Activated CD4-positive, alpha-beta T cell treated with anti-CD3 and anti-CD28 coated beads, Interleukin-2, amount 10 ng/mL, durations not matched to agents 24 days and 14 days (primary cell): ENCODE results near the gene GPAT3. TPM values are rescaled to one million over a fixed set of nuclear protein-coding genes. Genes with fewer than 3 reads are reported as not detected.

Source experiments
- DNase-seq: peaks from one replicate; pipeline ENCODE4 v3.0.0; 2022
- H3K27ac Mint-ChIP-seq: one replicate; pipeline ENCODE4 v1.8.0; 2022; ENCODE audit warnings: mild to moderate bottlenecking, mixed read lengths
- H3K27me3 Mint-ChIP-seq: one replicate; pipeline ENCODE4 v1.8.0; 2022; ENCODE audit warnings: mixed read lengths
- H3K36me3 Mint-ChIP-seq: one replicate; pipeline ENCODE4 v1.8.0; 2022; ENCODE audit warnings: low read depth, mild to moderate bottlenecking, mixed read lengths
- H3K4me1 Mint-ChIP-seq: one replicate; pipeline ENCODE4 v1.8.0; 2021; ENCODE audit warnings: mixed read lengths
- H3K4me3 Mint-ChIP-seq: one replicate; pipeline ENCODE4 v1.8.0; 2022; ENCODE audit warnings: mild to moderate bottlenecking, moderate library complexity, mixed read lengths
- H3K9me3 Mint-ChIP-seq: one replicate; pipeline ENCODE4 v1.8.0; 2021; ENCODE audit warnings: mixed read lengths
- intact Hi-C: fragments of 100-400 bp; cut with micrococcal nuclease; formaldehyde crosslinking; loops from one replicate; pipeline ENCODE4 v1.15.1; 2023
- total RNA-seq: library from RNA; stranded (reverse); gene quantifications from 2 replicates; pipeline ENCODE4 v1.2.3, GENCODE V29; 2022

GPAT3 gene
- total RNA-seq, 1 donor from 2014 or later, result 3.6 TPM

- H3K9me3 Mint-ChIP-seq, result peaks cover 6% of the 10 kb centered on the region
- no peak overlapping the region for H3K4me3 Mint-ChIP-seq
- no peaks in the 10 kb centered on the region for H3K36me3 Mint-ChIP-seq
- H3K27me3 Mint-ChIP-seq, result no peaks in the 10 kb centered on the region
- intact Hi-C loops, result no loop called here
- H3K27ac Mint-ChIP-seq, result no peak overlapping the region
- no peaks in the 10 kb centered on the region for H3K4me1 Mint-ChIP-seq
- DNase-seq, result no peak
These were observed 55.8 kb downstream of the GPAT3 start for GRCh38 chr4:83591730-83592129.

GRCh38 chr4:83599183-83599582 is 63.3 kb downstream of the GPAT3 start:
- peaks cover 3% of the 10 kb centered on the region for H3K9me3 Mint-ChIP-seq
- DNase-seq, result no peak
- no peak overlapping the region for H3K27ac Mint-ChIP-seq
- H3K27me3 Mint-ChIP-seq, result no peaks in the 10 kb centered on the region
- H3K4me3 Mint-ChIP-seq, result no peak overlapping the region
- H3K36me3 Mint-ChIP-seq, result no peaks in the 10 kb centered on the region
- no peaks in the 10 kb centered on the region for H3K4me1 Mint-ChIP-seq
- intact Hi-C loops, result no loop called here

GRCh38 chr4:83603129-83603528 is 67.2 kb downstream of the GPAT3 start:
- no peak for DNase-seq
- no peak overlapping the region for H3K4me3 Mint-ChIP-seq
- no peaks in the 10 kb centered on the region for H3K4me1 Mint-ChIP-seq
- H3K36me3 Mint-ChIP-seq, result no peaks in the 10 kb centered on the region
- H3K27ac Mint-ChIP-seq, result no peak overlapping the region
- peaks cover 2% of the 10 kb centered on the region for H3K27me3 Mint-ChIP-seq
- intact Hi-C loops, result no loop called here
- H3K9me3 Mint-ChIP-seq, result no peaks in the 10 kb centered on the region

GRCh38 chr4:83604321-83604720 is 68.4 kb downstream of the GPAT3 start:
- intact Hi-C loops, result no loop called here
- Mint-ChIP-seq H3K4me1 (no peaks in the 10 kb centered on the region), H3K27me3 (peaks cover 4% of the 10 kb centered on the region), H3K9me3 (no peaks in the 10 kb centered on the region), H3K27ac (no peak overlapping the region), H3K36me3 (no peaks in the 10 kb centered on the region), H3K4me3 (no peak overlapping the region)
- DNase-seq, result no peak

- Mint-ChIP-seq H3K4me3 (no peak overlapping the region), H3K4me1 (no peaks in the 10 kb centered on the region), H3K9me3 (no peaks in the 10 kb centered on the region), H3K36me3 (no peaks in the 10 kb centered on the region), H3K27me3 (peaks cover 8% of the 10 kb centered on the region), H3K27ac (no peak overlapping the region)
- no peak for DNase-seq
- intact Hi-C loops, result no loop called here
These were observed 69.3 kb downstream of the GPAT3 start for GRCh38 chr4:83605210-83605609.

GRCh38 chr4:83605744-83606172 is 69.8 kb downstream of the GPAT3 start:
- Mint-ChIP-seq H3K4me3 (no peak overlapping the region), H3K4me1 (no peaks in the 10 kb centered on the region), H3K36me3 (no peaks in the 10 kb centered on the region), H3K27ac (no peak overlapping the region), H3K27me3 (peaks cover 9% of the 10 kb centered on the region), H3K9me3 (no peaks in the 10 kb centered on the region)
- DNase-seq, result no peak
- intact Hi-C loops, result no loop called here

- DNase-seq, result no peak
- Mint-ChIP-seq H3K4me3 (no peak overlapping the region), H3K27ac (no peak overlapping the region), H3K36me3 (no peaks in the 10 kb centered on the region), H3K9me3 (no peaks in the 10 kb centered on the region), H3K27me3 (peaks cover 14% of the 10 kb centered on the region), H3K4me1 (no peaks in the 10 kb centered on the region)
- intact Hi-C loops, result no loop called here
These were observed 70.6 kb downstream of the GPAT3 start for GRCh38 chr4:83606460-83606859.

- no peaks in the 10 kb centered on the region for H3K36me3 Mint-ChIP-seq
- peaks cover 3% of the 10 kb centered on the region for H3K9me3 Mint-ChIP-seq
- no peaks in the 10 kb centered on the region for H3K4me1 Mint-ChIP-seq
- no peak overlapping the region for H3K27ac Mint-ChIP-seq
- no peak for DNase-seq
- intact Hi-C loops, result no loop called here
- no peak overlapping the region for H3K4me3 Mint-ChIP-seq
- H3K27me3 Mint-ChIP-seq, result peaks cover 18% of the 10 kb centered on the region
These were observed 71.0 kb downstream of the GPAT3 start for GRCh38 chr4:83606898-83607297.

GRCh38 chr4:83609365-83609764 is 73.5 kb downstream of the GPAT3 start:
- DNase-seq, result no peak
- Mint-ChIP-seq H3K4me3 (no peak overlapping the region), H3K9me3 (peaks cover 19% of the 10 kb centered on the region), H3K27me3 (peaks cover 20% of the 10 kb centered on the region), H3K36me3 (no peaks in the 10 kb centered on the region), H3K27ac (no peak overlapping the region), H3K4me1 (no peaks in the 10 kb centered on the region)
- intact Hi-C loops, result no loop called here

GRCh38 chr4:83610729-83611128 is 74.8 kb downstream of the GPAT3 start:
- Mint-ChIP-seq H3K36me3 (no peaks in the 10 kb centered on the region), H3K27ac (no peak overlapping the region), H3K4me3 (no peak overlapping the region), H3K27me3 (peaks cover 18% of the 10 kb centered on the region), H3K9me3 (peaks cover 23% of the 10 kb centered on the region), H3K4me1 (no peaks in the 10 kb centered on the region)
- no peak for DNase-seq
- intact Hi-C loops, result no loop called here

GRCh38 chr4:83613023-83613422 is 77.1 kb downstream of the GPAT3 start:
- Mint-ChIP-seq H3K27ac (no peak overlapping the region), H3K27me3 (peaks cover 23% of the 10 kb centered on the region), H3K4me1 (no peaks in the 10 kb centered on the region), H3K36me3 (no peaks in the 10 kb centered on the region), H3K9me3 (peaks cover 23% of the 10 kb centered on the region), H3K4me3 (no peak overlapping the region)
- intact Hi-C loops, result no loop called here
- DNase-seq, result no peak

GRCh38 chr4:83613994-83614393 is 78.1 kb downstream of the GPAT3 start:
- Mint-ChIP-seq H3K9me3 (peaks cover 23% of the 10 kb centered on the region), H3K36me3 (no peaks in the 10 kb centered on the region), H3K4me3 (no peak overlapping the region), H3K27ac (no peak overlapping the region), H3K27me3 (peaks cover 24% of the 10 kb centered on the region), H3K4me1 (peaks cover 2% of the 10 kb centered on the region)
- intact Hi-C loops, result no loop called here
- DNase-seq, result no peak

- DNase-seq, result no peak
- Mint-ChIP-seq H3K4me3 (no peak overlapping the region), H3K9me3 (peaks cover 42% of the 10 kb centered on the region), H3K36me3 (no peaks in the 10 kb centered on the region), H3K4me1 (peaks cover 4% of the 10 kb centered on the region), H3K27ac (no peak overlapping the region), H3K27me3 (peaks cover 23% of the 10 kb centered on the region)
- intact Hi-C loops, result no loop called here
These were observed 80.3 kb downstream of the GPAT3 start for GRCh38 chr4:83616252-83616651.

GRCh38 chr4:83617371-83618035 is 81.6 kb downstream of the GPAT3 start:
- H3K27me3 Mint-ChIP-seq, result peaks cover 18% of the 10 kb centered on the region
- DNase-seq, result no peak
- no peak overlapping the region for H3K27ac Mint-ChIP-seq
- H3K36me3 Mint-ChIP-seq, result no peaks in the 10 kb centered on the region
- intact Hi-C loops, result no loop called here
- H3K9me3 Mint-ChIP-seq, result peaks cover 46% of the 10 kb centered on the region
- peaks cover 4% of the 10 kb centered on the region for H3K4me1 Mint-ChIP-seq
- no peak overlapping the region for H3K4me3 Mint-ChIP-seq

- DNase-seq, result no peak
- Mint-ChIP-seq H3K9me3 (peaks cover 39% of the 10 kb centered on the region), H3K27me3 (peaks cover 16% of the 10 kb centered on the region), H3K27ac (no peak overlapping the region), H3K4me3 (no peak overlapping the region), H3K36me3 (no peaks in the 10 kb centered on the region), H3K4me1 (peaks cover 4% of the 10 kb centered on the region)
- intact Hi-C loops, result no loop called here
These were observed 82.5 kb downstream of the GPAT3 start for GRCh38 chr4:83618431-83618830.
